Stimulated activated CD4-positive, alpha-beta T cell treated with anti-CD3 and anti-CD28 coated beads, TNF-alpha, amount 100 ng/mL, for 48 hours (primary cell): Measurements from ENCODE around the gene SPON2.

ENCODE experiments used
- DNase-seq, 3 donors: peaks; one replicate each; pipeline ENCODE4 v3.0.0-alpha.2; 2020; ENCODE audit warnings: low read depth in 3 of 3

SPON2 gene

GRCh38 chr4:1172971-1173757, 781 bp upstream of the SPON2 start:
- no peak for DNase-seq

GRCh38 chr4:1171311-1172227, 814 bp downstream of the SPON2 start:
- peak in 1 of 3 donors; percentile 34 for DNase-seq

DNA sequence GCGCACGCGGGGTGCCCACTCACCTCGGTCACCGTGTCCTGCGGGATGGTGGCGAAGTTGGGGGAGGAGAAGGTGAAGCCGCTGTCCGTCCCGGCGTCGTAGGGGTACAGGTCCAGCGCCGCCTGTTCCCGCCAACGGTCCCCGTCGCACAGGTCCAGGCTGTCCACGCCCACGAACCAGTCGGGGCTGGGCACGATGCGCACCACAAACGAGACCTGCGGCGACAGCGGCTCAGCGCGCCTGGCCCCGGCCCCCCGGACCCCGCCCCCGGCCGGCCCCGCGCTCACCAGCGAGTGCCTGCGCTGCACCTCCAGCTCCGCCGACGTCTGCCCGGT, 1.4 kb downstream of the SPON2 start:
- DNase-seq: no peak

- DNase-seq: no peak
Measured at GRCh38 chr4:1170156-1170975, 2.0 kb downstream of the SPON2 start.

- no peak for DNase-seq
Measured at GRCh38 chr4:1169691-1170096, 2.7 kb downstream of the SPON2 start.

- no peak for DNase-seq
Measured at GRCh38 chr4:1169171-1169671, 3.2 kb downstream of the SPON2 start.

- no peak for DNase-seq
Measured at GRCh38 chr4:1168191-1169101, 3.9 kb downstream of the SPON2 start.

- peak; percentile 77 to 90 (median 78) for DNase-seq
Measured at GRCh38 chr4:1167244-1167949, 5.0 kb downstream of the SPON2 start.

DNA sequence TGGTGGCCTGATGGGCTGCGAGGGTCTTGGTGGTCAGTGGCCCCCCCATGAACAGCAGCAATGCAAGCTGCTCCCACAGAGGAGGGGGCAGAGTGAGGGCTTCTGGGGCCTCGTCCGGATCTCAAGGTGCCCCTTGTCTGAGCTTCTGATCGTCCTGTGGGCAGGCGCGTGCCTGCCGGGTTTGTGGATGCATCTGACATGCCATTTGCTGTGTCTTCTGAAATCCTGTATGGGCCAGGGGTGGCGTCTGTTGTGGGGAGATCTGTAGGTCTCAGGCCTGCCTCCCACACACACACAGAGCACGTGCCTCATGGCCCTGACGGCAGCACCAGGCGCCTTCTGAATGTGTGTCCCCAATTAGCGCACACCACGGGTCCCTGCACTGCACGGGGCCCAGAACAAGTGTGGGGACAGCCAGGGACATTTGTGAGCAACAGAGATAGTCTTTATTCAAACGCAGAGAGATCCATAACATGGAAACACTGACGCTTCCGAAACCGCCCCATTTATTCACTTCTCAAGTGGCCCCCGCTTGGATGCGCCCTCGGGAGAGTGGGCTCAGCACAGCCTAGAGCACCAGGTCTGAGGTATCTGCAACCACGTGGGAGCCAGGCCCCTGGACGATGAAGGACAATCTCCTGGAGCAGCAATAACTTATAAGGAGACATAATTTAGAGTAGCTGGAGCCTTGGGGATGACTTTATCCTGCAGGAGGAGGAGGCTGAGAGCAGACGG, 5.7 kb downstream of the SPON2 start:
- no peak for DNase-seq

DNA sequence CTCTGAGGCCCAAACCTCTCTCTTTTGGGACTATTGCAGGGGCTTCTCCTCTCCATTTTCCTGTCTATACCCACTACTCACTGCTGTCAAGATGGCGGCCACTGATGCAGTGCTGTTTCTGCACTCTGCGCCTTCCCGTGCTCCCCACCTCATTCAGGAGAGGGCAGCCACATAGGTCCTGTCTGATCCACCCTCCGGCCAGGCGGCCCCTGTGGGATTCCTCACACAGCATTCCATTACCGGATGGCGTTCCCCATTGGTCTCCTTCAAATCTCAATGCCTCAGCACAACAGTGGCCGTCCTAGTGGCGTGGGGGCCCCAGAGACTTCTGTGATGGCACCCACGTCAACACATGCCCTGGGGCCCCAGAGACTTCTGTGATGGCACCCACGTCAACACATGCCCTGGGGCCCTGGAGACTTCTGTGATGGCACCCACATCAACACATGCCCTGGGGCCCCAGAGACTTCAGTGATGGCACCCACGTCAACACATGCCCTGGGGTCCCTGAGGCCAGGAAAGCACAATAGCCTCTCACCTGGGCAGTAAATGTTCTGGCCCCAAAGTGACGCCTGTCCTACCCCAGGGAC, 7.3 kb downstream of the SPON2 start:
- DNase-seq: no peak

DNA sequence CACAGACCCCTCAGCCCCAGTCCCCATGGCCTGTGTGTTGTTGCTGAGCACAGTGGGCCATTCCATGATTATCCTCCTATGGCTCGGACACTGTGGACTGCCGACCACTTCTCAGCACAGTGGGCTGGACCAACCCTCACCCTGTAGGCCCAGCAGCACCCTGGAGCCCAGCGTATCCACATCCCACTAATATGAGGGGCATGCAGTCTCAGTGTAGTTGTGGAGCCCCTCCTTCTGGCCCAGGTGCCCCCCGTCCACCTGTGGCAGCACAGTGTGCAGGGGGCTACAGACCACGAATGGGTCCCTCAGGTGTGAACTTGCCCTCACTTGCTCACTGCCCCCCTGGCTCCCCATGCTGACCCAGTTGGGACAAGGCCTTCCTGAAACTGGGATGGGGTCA, 7.9 kb downstream of the SPON2 start:
- no peak for DNase-seq

GRCh38 chr4:1164040-1164439, 8.3 kb downstream of the SPON2 start:
- no peak for DNase-seq

DNA sequence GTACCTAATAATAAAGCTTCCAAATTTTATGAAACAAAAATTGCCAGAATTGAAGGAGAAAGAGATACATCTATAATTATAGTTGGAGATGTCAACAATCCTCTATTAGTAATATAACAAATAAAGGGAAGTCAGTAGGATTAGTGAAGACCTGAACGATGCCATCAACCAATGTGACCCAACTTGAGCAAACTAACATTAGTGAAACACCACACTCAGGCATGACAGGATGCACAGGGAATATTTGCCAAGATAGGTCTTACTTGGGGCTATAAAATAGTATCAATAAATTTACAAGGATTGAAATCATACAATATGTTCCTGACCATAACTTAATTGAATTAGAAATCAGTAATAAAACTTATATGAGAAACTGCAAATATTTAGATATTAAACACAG, 12.0 kb downstream of the SPON2 start:
- no peak for DNase-seq

DNA sequence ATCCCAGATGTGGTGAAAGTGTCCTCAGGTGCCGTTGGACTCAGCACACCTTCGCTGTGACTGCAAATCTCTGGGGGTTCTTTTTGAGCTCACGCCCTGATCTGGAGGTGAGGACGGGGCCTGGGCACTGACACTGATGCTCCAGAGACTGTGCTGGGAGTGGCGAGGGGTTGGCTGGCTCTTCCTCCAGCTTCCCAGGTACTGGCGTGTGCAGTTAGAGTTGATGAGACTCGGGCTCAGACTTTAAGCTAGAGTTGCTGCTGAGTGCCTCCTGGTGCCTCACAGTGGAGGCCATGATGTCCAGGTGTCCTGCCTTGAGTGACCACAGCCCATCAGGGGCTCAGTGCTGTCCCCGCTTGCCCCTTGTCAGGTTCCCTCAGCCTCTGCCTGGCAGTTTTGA, 16.3 kb downstream of the SPON2 start:
- no peak for DNase-seq

DNA sequence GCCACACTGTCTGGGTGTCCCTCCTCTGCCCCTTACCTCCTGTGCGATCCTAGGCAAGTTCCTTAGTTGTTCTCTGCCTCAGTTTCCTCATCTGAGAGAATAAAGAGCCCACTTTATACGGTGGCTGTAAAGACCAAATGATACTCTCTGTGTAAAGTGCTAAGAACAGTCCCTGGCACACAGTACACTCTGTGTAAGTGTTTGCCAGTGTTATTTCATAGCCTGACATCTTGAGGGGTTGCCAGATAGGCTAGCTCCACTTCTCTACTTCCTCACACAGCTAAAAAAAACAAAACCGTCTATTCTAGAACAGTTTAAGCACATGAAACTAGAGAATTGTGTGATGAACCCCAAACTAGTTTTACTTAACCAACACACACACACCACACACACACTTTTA, 17.1 kb downstream of the SPON2 start:
- DNase-seq: no peak

DNA sequence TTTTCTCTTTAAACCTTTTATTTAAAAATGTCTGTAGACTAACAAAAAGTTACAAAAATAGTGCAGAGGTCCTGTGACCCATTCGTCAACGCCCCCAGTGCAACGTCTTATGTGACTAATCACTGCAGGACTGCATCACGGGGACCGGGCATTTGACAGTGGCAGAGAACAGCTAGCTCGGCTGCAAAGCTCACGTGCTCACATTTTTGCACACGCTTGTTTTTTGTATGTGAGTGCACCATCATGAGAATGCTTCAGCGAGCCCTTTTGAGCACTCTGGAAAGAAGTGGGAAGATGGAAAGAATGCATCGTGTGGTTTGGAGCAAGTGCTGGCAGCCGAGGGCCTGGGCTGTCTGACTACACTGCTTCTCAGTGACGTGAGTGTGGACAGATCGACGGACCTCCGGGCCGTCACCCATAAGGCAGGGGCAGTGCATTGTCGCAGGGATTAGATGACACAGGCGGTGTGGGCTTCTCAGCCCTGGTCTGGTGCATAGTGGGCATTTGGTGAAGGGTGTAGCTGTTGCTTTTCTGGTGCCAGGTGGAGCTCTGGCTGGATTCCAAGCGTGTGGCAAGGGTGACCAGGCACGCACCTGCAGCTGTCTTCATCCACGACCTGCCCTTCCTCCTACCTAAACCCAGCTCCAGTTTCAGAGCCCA, 17.7 kb downstream of the SPON2 start:
- DNase-seq: no peak

DNA sequence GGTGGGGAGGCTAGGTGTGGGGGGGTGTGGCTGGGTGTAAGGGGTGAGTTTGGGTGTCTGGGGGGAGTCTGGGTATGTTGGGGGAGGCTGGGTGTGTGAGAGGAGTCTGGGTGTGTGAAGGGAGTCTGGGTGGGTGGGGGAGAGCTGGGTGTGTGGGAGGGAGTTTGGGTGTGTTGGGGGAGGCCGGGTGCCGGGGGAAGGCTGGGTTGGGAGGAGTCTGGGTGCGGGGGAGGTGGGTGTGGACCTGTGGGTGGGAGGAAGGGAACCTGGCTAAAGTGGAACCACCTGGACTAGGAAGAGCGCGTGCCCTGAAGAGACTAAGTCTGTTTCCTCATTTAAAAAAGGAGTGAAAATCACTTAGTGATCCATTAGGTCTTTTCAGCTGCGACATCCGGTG, 18.3 kb downstream of the SPON2 start:
- DNase-seq: no peak

DNA sequence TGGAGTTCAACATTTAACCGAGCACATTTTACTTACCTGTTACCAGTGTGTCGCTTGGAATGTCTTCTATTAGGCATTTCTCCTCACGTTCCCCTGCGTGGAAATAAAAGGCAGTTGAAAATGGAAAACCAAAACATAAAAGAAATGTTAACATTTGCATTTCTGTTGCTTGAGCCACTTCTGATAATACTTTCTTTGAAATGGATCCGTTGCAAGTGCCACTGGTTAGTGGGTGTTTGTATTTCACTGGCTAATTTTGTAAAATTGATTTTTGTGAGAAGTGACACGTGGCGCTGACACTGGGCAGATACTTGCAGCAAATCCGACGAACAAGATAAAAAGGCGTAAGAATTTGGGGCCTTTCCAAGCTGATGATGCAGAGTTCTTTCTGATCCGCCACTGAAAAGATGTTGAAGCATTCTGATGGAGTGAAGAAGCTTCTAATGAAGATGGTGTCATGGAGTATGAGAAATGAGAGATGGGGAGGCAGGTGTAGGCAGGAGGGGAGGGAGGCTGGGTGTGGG, 18.8 kb downstream of the SPON2 start:
- DNase-seq: no peak
